ENCODE measurements around the gene ATP8B3. TPM values are rescaled to one million over a fixed set of nuclear protein-coding genes. Genes with fewer than 3 reads are reported as not detected.

Gene ATP8B3
- total and polyA plus RNA-seq, 3 experiments from 2014 or later: 0.97 to 2.4 (median 1.6) TPM

GRCh38 chr19:1829958-1830357, 17.9 kb upstream of the ATP8B3 start:
- Histone ChIP-seq H3K4me3 (ENCODE audit: low read length) (no peak overlapping the region), H3K27ac (ENCODE audit: low read depth, low read length) (no peak overlapping the region), H3K36me3 (ENCODE audit: insufficient read depth, low read length) (peaks cover 3% of the 10 kb centered on the region), H3K4me1 (ENCODE audit: insufficient read depth, low read length) (peaks cover 9% of the 10 kb centered on the region), H3K27me3 (ENCODE audit: insufficient read depth, low read length, poor library complexity, severe bottlenecking) (no peaks in the 10 kb centered on the region), H3K9me3 (ENCODE audit: low read length) (no peaks in the 10 kb centered on the region)
- Mint-ChIP-seq H3K27ac (no peak overlapping the region), H3K36me3 (peaks cover 2 to 38% (median 4%) of the 10 kb centered on the region in 3 donors), H3K9me3 (peaks cover 0 to 2% (median 0%) of the 10 kb centered on the region in 5 donors), H3K4me3 (no peak overlapping the region), H3K4me1 (peaks cover 0 to 20% (median 9%) of the 10 kb centered on the region in 3 donors), H3K27me3 (peaks cover 0 to 2% of the 10 kb centered on the region in 2 donors)
- ChIA-PET POLR2A (no interaction called here), CTCF (interaction anchor here (1.8 to 3.8 kb wide), 2 partner anchors 8 to 19 kb away, joined by 4 to 16 read pairs; no protein-coding TSS in a partner anchor)
- no peak for DNase-seq

DNA sequence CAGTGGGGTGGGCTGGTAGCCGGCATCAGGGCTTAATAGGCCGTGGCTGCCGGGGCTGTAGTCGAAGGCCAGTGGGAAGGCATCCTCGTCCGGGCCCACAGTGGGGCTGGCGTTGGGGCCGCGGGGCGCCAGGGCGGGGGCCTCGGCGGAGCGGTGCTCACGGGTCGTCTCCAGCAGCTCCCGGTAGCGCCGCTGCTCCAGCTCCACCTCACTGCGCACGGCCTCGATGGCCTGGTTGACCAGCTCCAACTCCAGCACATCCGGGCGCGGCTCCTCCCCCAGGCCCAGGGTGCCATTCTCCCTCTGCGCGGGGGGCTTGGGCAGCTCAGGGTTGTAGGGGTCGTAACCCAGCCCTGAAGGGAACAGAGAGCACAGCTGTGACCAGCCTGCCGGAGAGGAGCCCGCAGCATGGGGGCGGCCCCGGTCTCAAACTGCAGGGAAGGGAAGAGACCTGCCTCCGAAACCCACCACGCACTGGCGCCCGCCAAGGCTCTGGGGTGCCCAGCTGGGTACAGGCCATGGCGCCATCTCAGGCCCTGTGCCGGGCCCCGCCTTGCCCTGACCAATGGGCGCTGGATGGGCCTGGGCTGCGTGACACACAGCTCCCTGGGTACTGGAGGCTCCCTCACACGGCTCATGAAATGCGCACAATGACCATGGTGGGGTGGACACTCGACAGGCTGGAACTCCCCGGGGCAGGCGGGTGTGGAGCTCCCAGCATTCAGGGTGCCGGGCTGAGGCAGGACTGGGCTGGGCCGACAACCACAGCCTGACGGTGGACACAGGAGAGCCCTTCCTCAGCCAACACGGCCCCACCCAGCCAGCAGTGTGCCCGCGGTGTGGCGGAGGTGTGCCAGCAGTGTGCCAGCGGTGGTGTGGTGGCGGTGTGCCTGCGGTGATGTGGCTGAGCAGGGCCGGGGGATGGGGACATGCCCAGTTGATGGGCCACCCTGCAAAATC, 16.5 kb upstream of the ATP8B3 start:
- no peak overlapping the region for H3K27ac ChIP-seq (ENCODE audit: low read depth, low read length)
- POLR2A ChIA-PET: no interaction called here
- peaks cover 2 to 44% (median 4%) of the 10 kb centered on the region in 3 donors for H3K36me3 Mint-ChIP-seq
- CTCF ChIA-PET: interaction anchor here (3.8 to 4.7 kb wide), 2 partner anchors 10 to 34 kb away, joined by 16 to 28 read pairs; no protein-coding TSS in a partner anchor
- H3K9me3 ChIP-seq (ENCODE audit: low read length): no peaks in the 10 kb centered on the region
- peak overlapping the region in 1 of 8 donors; percentile 89 for H3K27ac Mint-ChIP-seq
- H3K9me3 Mint-ChIP-seq: peaks cover 0 to 2% (median 0%) of the 10 kb centered on the region in 5 donors
- DNase-seq: no peak
- H3K27me3 Mint-ChIP-seq: peaks cover 0 to 2% of the 10 kb centered on the region in 2 donors
- no peak overlapping the region for H3K4me3 Mint-ChIP-seq
- peaks cover 0 to 15% (median 6%) of the 10 kb centered on the region in 3 donors for H3K4me1 Mint-ChIP-seq
- H3K36me3 ChIP-seq (ENCODE audit: insufficient read depth, low read length): peaks cover 3% of the 10 kb centered on the region
- no peaks in the 10 kb centered on the region for H3K27me3 ChIP-seq (ENCODE audit: insufficient read depth, low read length, poor library complexity, severe bottlenecking)
- H3K4me3 ChIP-seq (ENCODE audit: low read length): no peak overlapping the region
- peaks cover 9% of the 10 kb centered on the region for H3K4me1 ChIP-seq (ENCODE audit: insufficient read depth, low read length)

GRCh38 chr19:1827566-1828278, 15.6 kb upstream of the ATP8B3 start:
- peaks cover 0 to 11% (median 4%) of the 10 kb centered on the region in 3 donors for H3K4me1 Mint-ChIP-seq
- Histone ChIP-seq H3K4me1 (ENCODE audit: insufficient read depth, low read length) (peaks cover 9% of the 10 kb centered on the region), H3K36me3 (ENCODE audit: insufficient read depth, low read length) (peaks cover 3% of the 10 kb centered on the region), H3K27ac (ENCODE audit: low read depth, low read length) (no peak overlapping the region), H3K4me3 (ENCODE audit: low read length) (no peak overlapping the region), H3K27me3 (ENCODE audit: insufficient read depth, low read length, poor library complexity, severe bottlenecking) (no peaks in the 10 kb centered on the region), H3K9me3 (ENCODE audit: low read length) (no peaks in the 10 kb centered on the region)
- no peak overlapping the region for H3K4me3 Mint-ChIP-seq
- H3K9me3 Mint-ChIP-seq: peaks cover 0 to 2% (median 0%) of the 10 kb centered on the region in 5 donors
- ChIA-PET POLR2A (interaction anchor here (0.5 kb wide), 1 partner anchor 379 kb away, joined by 3 read pairs; no protein-coding TSS in a partner anchor), CTCF (interaction anchor here (3.8 to 4.7 kb wide), 2 partner anchors 11 to 33 kb away, joined by 16 to 28 read pairs; no protein-coding TSS in a partner anchor)
- peaks cover 0 to 2% of the 10 kb centered on the region in 2 donors for H3K27me3 Mint-ChIP-seq
- DNase-seq: no peak
- H3K27ac Mint-ChIP-seq: no peak overlapping the region
- H3K36me3 Mint-ChIP-seq: peaks cover 2 to 46% (median 4%) of the 10 kb centered on the region in 3 donors

- peaks cover 3% of the 10 kb centered on the region for H3K36me3 ChIP-seq (ENCODE audit: insufficient read depth, low read length)
- H3K9me3 ChIP-seq (ENCODE audit: low read length): no peaks in the 10 kb centered on the region
- Mint-ChIP-seq H3K27me3 (peaks cover 0 to 2% of the 10 kb centered on the region in 2 donors), H3K4me3 (no peak overlapping the region), H3K4me1 (peaks cover 0 to 11% (median 4%) of the 10 kb centered on the region in 3 donors), H3K27ac (no peak overlapping the region), H3K9me3 (peaks cover 0 to 2% (median 0%) of the 10 kb centered on the region in 5 donors), H3K36me3 (peaks cover 2 to 53% (median 4%) of the 10 kb centered on the region in 3 donors)
- ChIA-PET POLR2A (no interaction called here), CTCF (interaction anchor here (0.6 to 4.7 kb wide), 31 partner anchors 11 to 321 kb away, joined by 3 to 36 read pairs (median 4); partner anchors contain the start of gene UQCR11)
- DNase-seq: no peak
- H3K27ac ChIP-seq (ENCODE audit: low read depth, low read length): peak overlapping the region; percentile 51
- no peaks in the 10 kb centered on the region for H3K27me3 ChIP-seq (ENCODE audit: insufficient read depth, low read length, poor library complexity, severe bottlenecking)
- H3K4me3 ChIP-seq (ENCODE audit: low read length): no peak overlapping the region
- peaks cover 9% of the 10 kb centered on the region for H3K4me1 ChIP-seq (ENCODE audit: insufficient read depth, low read length)
Observed at GRCh38 chr19:1826557-1827521, 14.8 kb upstream of the ATP8B3 start.

DNA sequence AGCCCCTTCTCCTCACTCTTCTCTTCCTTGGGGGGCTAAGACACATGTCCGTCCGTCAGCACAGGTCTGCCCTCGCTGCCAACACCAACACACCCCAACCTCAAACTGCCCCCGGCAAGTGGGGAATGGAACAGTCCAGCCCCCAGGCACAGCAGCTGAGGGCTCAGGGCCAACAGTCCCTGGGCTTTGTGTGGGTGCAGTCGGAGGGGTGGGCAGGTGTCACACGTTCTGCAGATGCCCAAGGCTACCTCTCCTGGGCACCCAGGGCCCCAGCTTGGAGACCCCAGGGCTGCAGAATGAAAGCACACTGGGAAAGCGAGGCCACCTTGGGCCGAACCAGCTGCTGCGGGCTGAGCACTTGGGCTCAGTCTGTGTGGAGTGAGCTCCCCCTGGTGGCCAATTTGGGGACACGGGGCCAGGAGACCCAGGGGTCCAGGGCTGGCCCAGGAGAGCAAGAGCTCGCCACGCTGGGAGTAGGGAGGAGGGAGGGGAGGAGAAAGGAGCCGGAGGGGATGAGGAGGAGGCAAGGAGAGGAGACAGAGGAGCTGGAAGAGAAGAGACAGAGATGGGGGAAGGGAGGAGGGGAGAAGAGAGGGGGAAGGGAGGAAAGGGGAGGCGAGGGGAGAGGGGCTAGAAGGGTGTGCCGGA, 14.0 kb upstream of the ATP8B3 start:
- peaks cover 0 to 11% (median 4%) of the 10 kb centered on the region in 3 donors for H3K4me1 Mint-ChIP-seq
- H3K36me3 ChIP-seq (ENCODE audit: insufficient read depth, low read length): peaks cover 3% of the 10 kb centered on the region
- H3K4me3 Mint-ChIP-seq: no peak overlapping the region
- CTCF ChIA-PET: interaction anchor here (0.6 to 4.7 kb wide), 34 partner anchors 9 to 320 kb away, joined by 3 to 36 read pairs (median 4); partner anchors contain the start of gene UQCR11
- no peak overlapping the region for H3K27ac Mint-ChIP-seq
- H3K9me3 Mint-ChIP-seq: no peaks in the 10 kb centered on the region
- H3K27me3 Mint-ChIP-seq: peaks cover 0 to 2% of the 10 kb centered on the region in 2 donors
- no peaks in the 10 kb centered on the region for H3K27me3 ChIP-seq (ENCODE audit: insufficient read depth, low read length, poor library complexity, severe bottlenecking)
- POLR2A ChIA-PET: no interaction called here
- peaks cover 2 to 55% (median 4%) of the 10 kb centered on the region in 3 donors for H3K36me3 Mint-ChIP-seq
- H3K9me3 ChIP-seq (ENCODE audit: low read length): no peaks in the 10 kb centered on the region
- no peak overlapping the region for H3K4me3 ChIP-seq (ENCODE audit: low read length)
- peaks cover 9% of the 10 kb centered on the region for H3K4me1 ChIP-seq (ENCODE audit: insufficient read depth, low read length)
- DNase-seq: peak; percentile 59 to 84 (median 70)
- peak overlapping the region; percentile 51 for H3K27ac ChIP-seq (ENCODE audit: low read depth, low read length)

DNA sequence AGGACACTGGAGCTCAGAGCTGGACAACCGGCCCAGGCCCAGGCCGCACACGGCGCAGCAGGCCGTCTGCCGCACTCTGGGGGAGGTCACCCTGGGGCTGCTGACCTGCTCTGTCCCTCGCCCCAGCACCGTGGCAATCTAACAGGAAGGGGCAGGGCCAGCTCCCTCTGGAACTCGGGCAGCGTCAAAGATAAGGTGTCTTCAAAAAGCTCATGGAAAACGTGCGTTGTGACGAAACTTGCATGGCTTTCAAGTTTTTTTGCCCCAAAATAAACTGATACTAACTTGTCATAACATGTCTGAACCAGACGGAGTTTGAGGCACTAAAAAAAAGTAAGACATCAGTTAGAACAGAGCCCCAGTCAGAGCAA, 12.2 kb upstream of the ATP8B3 start:
- no peaks in the 10 kb centered on the region for H3K9me3 Mint-ChIP-seq

More for the DNA sequence above, 12.2 kb upstream of the ATP8B3 start:
- Mint-ChIP-seq H3K36me3 (peaks cover 3 to 55% (median 8%) of the 10 kb centered on the region in 3 donors), H3K4me3 (peak overlapping the region in 1 of 7 donors; percentile 9), H3K27me3 (no peaks in the 10 kb centered on the region), H3K27ac (no peak overlapping the region), H3K4me1 (peaks cover 0 to 5% (median 4%) of the 10 kb centered on the region in 3 donors)
- POLR2A ChIA-PET: no interaction called here
- Histone ChIP-seq H3K27ac (ENCODE audit: low read depth, low read length) (no peak overlapping the region), H3K36me3 (ENCODE audit: insufficient read depth, low read length) (peaks cover 9% of the 10 kb centered on the region), H3K4me1 (ENCODE audit: insufficient read depth, low read length) (peaks cover 9% of the 10 kb centered on the region), H3K9me3 (ENCODE audit: low read length) (no peaks in the 10 kb centered on the region), H3K27me3 (ENCODE audit: insufficient read depth, low read length, poor library complexity, severe bottlenecking) (no peaks in the 10 kb centered on the region), H3K4me3 (ENCODE audit: low read length) (no peak overlapping the region)
- CTCF ChIA-PET: interaction anchor here (1.1 to 4.7 kb wide), 3 partner anchors 14 to 30 kb away, joined by 3 to 28 read pairs (median 6); no protein-coding TSS in a partner anchor
- no peak for DNase-seq

All from CD8-positive, alpha-beta memory T cell (primary cell).